ENCODE measurements around the gene OSBP2. TPM values are rescaled to one million over a fixed set of nuclear protein-coding genes. Genes with fewer than 3 reads are reported as not detected.

OSBP2 gene
- total and polyA plus RNA-seq, 10 donors, result 0.38 to 41.4 (median 6.5) TPM

- intact Hi-C loops (cut with DNase I; ENCODE audit: low total_unique reads), result no loop called here
- 87 to 95% (median 92%) methylated on average over 2 of the region's 2 CpGs for WGBS, 5 donors
- TF ChIP-seq POLR2A (IDR thresholded peaks at IDR 0.05), result no peak
- TF ChIP-seq POLR2AphosphoS5 (IDR thresholded peaks at IDR 0.05), result no peak
- no peak for TF ChIP-seq CTCF (IDR thresholded peaks at IDR 0.05 in 8 of 11, conservative IDR thresholded peaks at IDR 0.05 in 3 of 11)
These were observed 215.7 kb downstream of the OSBP2 start for GRCh38 chr22:30910358-30910757.

GRCh38 chr22:30918761-30919160 is 224.1 kb downstream of the OSBP2 start:
- no peak overlapping the region for H3K4me3 ChIP-seq
- no peak overlapping the region for H3K27ac ChIP-seq
- 79 to 96% (median 84%) methylated on average over 7 of the region's 7 CpGs for WGBS, 5 donors
- TF ChIP-seq CTCF (IDR thresholded peaks at IDR 0.05 in 8 of 11, conservative IDR thresholded peaks at IDR 0.05 in 3 of 11) (no peak), POLR2AphosphoS5 (IDR thresholded peaks at IDR 0.05) (no peak), POLR2A (IDR thresholded peaks at IDR 0.05) (no peak)
- peaks cover 3 to 29% (median 21%) of the 10 kb centered on the region in 6 donors for H3K4me1 ChIP-seq
- no peak for DNase-seq
- intact Hi-C loops (cut with DNase I; ENCODE audit: low total_unique reads), result no loop called here
- H3K9me3 ChIP-seq, result peaks cover 0 to 24% (median 16%) of the 10 kb centered on the region in 8 donors
- H3K36me3 ChIP-seq, result no peaks in the 10 kb centered on the region
- H3K27me3 ChIP-seq (replicated peaks in 1 of 7), result no peaks in the 10 kb centered on the region

More at GRCh38 chr22:30910358-30910757, 215.7 kb downstream of the OSBP2 start:
- Histone ChIP-seq H3K9me3 (peaks cover 0 to 12% (median 6%) of the 10 kb centered on the region in 8 donors), H3K27ac (no peak overlapping the region), H3K27me3 (replicated peaks in 1 of 7) (no peaks in the 10 kb centered on the region), H3K4me1 (no peaks in the 10 kb centered on the region), H3K36me3 (peaks cover 0 to 53% (median 14%) of the 10 kb centered on the region in 6 donors), H3K4me3 (no peak overlapping the region)
- no peak for DNase-seq

- H3K9me3 ChIP-seq, result peaks cover 0 to 17% (median 13%) of the 10 kb centered on the region in 8 donors
- intact Hi-C loops (cut with DNase I; ENCODE audit: low total_unique reads), result loop anchor here (2.0 to 10.0 kb wide), 2 partner anchors 155 to 285 kb away; partner anchors contain the start of gene SLC35E4
- TF ChIP-seq POLR2A (IDR thresholded peaks at IDR 0.05) (no peak), CTCF (IDR thresholded peaks at IDR 0.05 in 8 of 11, conservative IDR thresholded peaks at IDR 0.05 in 3 of 11) (no peak), POLR2AphosphoS5 (IDR thresholded peaks at IDR 0.05) (no peak)
- peaks cover 0 to 11% (median 0%) of the 10 kb centered on the region in 6 donors for H3K36me3 ChIP-seq
- no peak overlapping the region for H3K4me3 ChIP-seq
- no peak for DNase-seq
- H3K27me3 ChIP-seq (replicated peaks in 1 of 7), result no peaks in the 10 kb centered on the region
- WGBS, 5 donors, result 82 to 86% (median 83%) methylated on average over 7 of the region's 7 CpGs
- H3K4me1 ChIP-seq, result peaks cover 3 to 29% (median 21%) of the 10 kb centered on the region in 6 donors
- H3K27ac ChIP-seq, result no peak overlapping the region
These were observed 225.3 kb downstream of the OSBP2 start for GRCh38 chr22:30919973-30920372.

- 0 to 2% (median 1%) methylated on average over 9 of the region's 9 CpGs for WGBS, 5 donors
- no peaks in the 10 kb centered on the region for H3K27me3 ChIP-seq (replicated peaks in 1 of 7)
- H3K4me3 ChIP-seq, result peak overlapping the region in 2 of 8 donors; percentile 48 to 60
- DNase-seq, result peak; percentile 92
- peaks cover 3 to 29% (median 21%) of the 10 kb centered on the region in 6 donors for H3K4me1 ChIP-seq
- H3K9me3 ChIP-seq, result peaks cover 0 to 13% (median 9%) of the 10 kb centered on the region in 8 donors
- no peak for TF ChIP-seq POLR2A (IDR thresholded peaks at IDR 0.05)
- TF ChIP-seq CTCF (IDR thresholded peaks at IDR 0.05 in 8 of 11, conservative IDR thresholded peaks at IDR 0.05 in 3 of 11), result peak; percentile 74 to 96 (median 91)
- TF ChIP-seq POLR2AphosphoS5 (IDR thresholded peaks at IDR 0.05), result peak in 1 of 3 donors; percentile 18
- no peak overlapping the region for H3K27ac ChIP-seq
- H3K36me3 ChIP-seq, result peaks cover 0 to 16% (median 1%) of the 10 kb centered on the region in 6 donors
- intact Hi-C loops (cut with DNase I; ENCODE audit: low total_unique reads), result loop anchor here (2.0 to 10.0 kb wide), 2 partner anchors 156 to 286 kb away; partner anchors contain the start of gene SLC35E4
These were observed 225.7 kb downstream of the OSBP2 start for GRCh38 chr22:30920407-30920806.
